GM18868 (cell line): Measurements from ENCODE around the gene MAPKBP1.

Experiments used
- ATAC-seq: cut with Tn5 transposase; IDR thresholded peaks from one replicate; pipeline ENCODE4 v1.9.1; 2021; ENCODE audit warnings: mild to moderate bottlenecking, moderate library complexity; ENCODE audit not compliant: unreplicated experiment

MAPKBP1 gene

GRCh38 chr15:41866872-41867579 is 92.7 kb downstream of the MAPKBP1 start:
- ATAC-seq = no peak

- ATAC-seq = no peak
Observed at GRCh38 chr15:41868321-41868720, 94.0 kb downstream of the MAPKBP1 start.

GRCh38 chr15:41869770-41870688 is 95.7 kb downstream of the MAPKBP1 start:
- ATAC-seq = no peak

- ATAC-seq = no peak
Observed at GRCh38 chr15:41870689-41871081, 96.4 kb downstream of the MAPKBP1 start.

- no peak for ATAC-seq
Observed at GRCh38 chr15:41871175-41871905, 97.1 kb downstream of the MAPKBP1 start.

GRCh38 chr15:41872166-41872747 is 98.0 kb downstream of the MAPKBP1 start:
- no peak for ATAC-seq

GRCh38 chr15:41873711-41874110 is 99.4 kb downstream of the MAPKBP1 start:
- ATAC-seq = no peak

- ATAC-seq = no peak
Observed at GRCh38 chr15:41874736-41875135, 100.5 kb downstream of the MAPKBP1 start.

GRCh38 chr15:41876007-41876406 is 101.7 kb downstream of the MAPKBP1 start:
- no peak for ATAC-seq

- ATAC-seq = no peak
Observed at GRCh38 chr15:41876689-41877088, 102.4 kb downstream of the MAPKBP1 start.
